Kidney capillary endothelial cell (primary cell): ENCODE results near the gene RUNX3.
"Not testable (repeated sequence)": the region's sequence is repeated elsewhere in the genome, so short reads cannot be mapped to it uniquely, and the experiment has no call there.

Experiments
- DNase-seq: peaks from one replicate; pipeline ENCODE4 v3.0.0-alpha.2; 2018; ENCODE audit warnings: low spot score

The RUNX3 gene

GRCh38 chr1:24900985-24901781, 28.9 kb downstream of the RUNX3 start:
- no peak for DNase-seq

DNA sequence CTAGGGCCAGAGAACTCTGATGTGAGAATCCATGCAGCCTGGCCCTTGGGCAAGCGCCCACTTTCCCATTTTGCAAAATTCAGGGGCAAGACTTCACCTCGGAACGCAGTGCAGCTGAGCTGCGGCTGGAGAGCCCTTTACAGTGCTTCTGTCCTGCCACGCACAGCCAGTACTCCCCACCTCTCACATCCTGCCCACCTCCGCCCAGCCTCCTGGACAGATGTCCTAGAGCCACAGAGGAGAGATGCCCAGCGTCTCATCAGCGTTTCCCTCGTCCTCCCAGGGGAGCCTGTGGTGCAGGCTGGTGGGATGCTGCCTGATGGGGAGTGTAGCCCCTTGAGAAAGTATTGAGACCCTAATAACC, 29.6 kb downstream of the RUNX3 start:
- DNase-seq, result no peak

- DNase-seq, result no peak
Observed at GRCh38 chr1:24899581-24900485, 30.2 kb downstream of the RUNX3 start.

GRCh38 chr1:24898909-24899439, 31.1 kb downstream of the RUNX3 start:
- DNase-seq, result no peak

- DNase-seq, result peak; percentile 37
Observed at GRCh38 chr1:24898152-24898908, 31.7 kb downstream of the RUNX3 start.

DNA sequence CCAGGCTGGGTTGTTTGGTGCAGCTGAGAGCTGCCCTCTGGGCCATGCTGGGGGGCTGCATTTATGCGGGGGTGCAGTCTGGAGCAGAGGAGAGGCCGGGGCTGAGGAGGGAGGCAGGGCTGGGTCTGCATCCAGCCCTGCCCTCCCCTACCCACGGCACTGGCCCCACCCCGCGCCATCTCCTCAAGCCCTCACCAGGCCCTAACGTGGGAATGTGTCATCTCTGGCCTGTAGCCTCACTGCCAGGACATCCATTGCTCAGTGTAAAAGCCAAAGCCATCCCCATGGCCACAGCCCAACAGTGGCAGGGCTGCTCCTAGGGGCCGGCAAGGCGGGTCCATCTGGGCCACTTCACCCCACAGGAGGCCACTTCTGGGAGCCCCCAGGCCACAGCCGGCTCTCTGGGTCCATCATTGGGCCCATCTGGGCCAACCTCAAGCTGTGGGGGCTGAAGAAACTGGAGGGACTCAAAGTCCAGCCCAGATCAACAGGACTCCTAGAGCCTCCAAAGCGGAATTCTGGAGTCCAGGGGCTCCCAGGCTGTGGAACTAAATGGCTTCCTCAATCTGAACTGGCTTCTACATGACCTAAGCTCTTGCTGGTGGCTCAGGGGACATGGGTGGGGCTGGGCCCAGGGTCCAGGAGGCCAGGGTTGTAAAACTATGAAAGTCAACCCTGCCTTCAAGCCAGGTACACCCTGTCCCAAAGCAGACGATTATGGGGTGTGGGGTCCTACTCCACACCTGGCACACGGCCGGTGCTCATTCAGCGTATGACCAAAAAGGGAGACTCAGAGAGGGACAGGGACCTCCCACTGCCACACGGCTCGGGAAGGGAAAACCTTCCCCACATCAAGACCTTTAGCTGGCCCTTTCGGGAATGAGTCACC, 32.6 kb downstream of the RUNX3 start:
- no peak for DNase-seq

GRCh38 chr1:24896596-24897262, 33.3 kb downstream of the RUNX3 start:
- DNase-seq, result no peak

GRCh38 chr1:24896176-24896575, 33.9 kb downstream of the RUNX3 start:
- DNase-seq, result no peak

DNA sequence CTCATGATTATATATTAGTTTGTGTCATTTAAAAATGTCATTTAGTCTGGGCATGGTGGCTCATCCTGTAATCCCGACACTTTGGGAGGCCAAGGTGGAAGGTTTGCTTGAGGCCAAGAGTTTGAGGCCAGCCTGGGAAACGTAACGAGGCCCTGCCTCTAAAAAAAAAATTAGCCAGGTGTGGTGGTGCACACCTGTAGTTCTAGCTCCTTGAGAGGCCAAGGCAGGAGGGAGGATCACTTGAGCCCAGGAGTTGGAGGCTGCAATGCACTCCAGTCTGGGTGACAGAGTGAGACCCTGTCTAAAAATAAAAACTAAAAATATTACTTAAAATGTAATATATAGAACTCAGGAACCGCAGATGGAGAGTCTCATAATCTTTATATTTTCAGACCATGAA, 34.6 kb downstream of the RUNX3 start:
- no peak for DNase-seq

- no peak for DNase-seq
Observed at GRCh38 chr1:24894002-24894401, 36.1 kb downstream of the RUNX3 start.

GRCh38 chr1:24893431-24893830, 36.6 kb downstream of the RUNX3 start:
- no peak for DNase-seq

DNA sequence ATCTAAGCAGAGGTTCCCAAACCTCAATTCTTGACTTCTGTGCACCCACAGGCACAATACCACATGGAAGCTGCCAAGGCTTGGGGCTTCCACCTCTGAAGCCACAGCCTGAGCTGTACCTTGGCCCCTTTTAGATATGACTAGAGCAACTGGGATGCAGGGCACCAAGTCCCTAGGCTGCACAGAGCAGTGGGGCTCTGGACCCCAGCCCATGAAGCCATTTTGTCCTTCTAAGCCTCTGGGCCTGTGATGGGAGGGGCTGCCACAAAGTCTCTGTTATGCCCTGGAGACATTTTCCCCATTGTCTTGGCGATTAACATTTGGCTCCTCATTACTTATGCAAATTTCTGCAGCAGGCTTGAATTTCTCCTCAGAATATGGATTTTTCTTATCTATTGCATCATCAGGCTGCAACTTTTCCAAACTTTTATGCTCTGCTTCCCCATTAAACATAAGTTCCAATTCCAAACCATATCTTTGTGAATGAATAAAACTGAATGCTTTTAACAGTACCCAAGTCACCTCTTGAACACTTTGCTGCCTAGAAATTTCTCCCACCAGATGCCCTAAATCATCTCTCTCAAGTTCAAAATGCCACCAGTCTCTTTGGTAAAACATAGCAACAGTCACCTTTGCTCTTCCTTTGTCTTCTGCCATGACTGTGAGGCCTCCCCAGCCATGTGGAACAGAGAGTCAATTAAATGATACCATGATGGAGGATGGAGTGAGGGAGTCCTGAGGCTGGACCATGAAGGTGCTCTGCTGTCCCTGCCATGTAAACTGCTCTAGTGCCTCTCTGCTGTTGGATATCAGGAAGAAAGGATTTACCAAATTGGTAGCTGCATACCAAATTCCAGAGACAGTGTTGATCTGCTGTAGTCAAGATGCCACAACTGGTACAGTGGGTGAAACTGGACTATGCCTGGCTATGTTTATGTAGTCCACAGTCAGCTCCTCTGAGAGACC, 37.6 kb downstream of the RUNX3 start:
- no peak for DNase-seq

- not testable (repeated sequence) for DNase-seq
Observed at GRCh38 chr1:24891367-24891766, 38.7 kb downstream of the RUNX3 start.

GRCh38 chr1:24890887-24891286, 39.2 kb downstream of the RUNX3 start:
- DNase-seq, result no peak

- DNase-seq, result no peak
Observed at GRCh38 chr1:24888971-24889676, 41.0 kb downstream of the RUNX3 start.

DNA sequence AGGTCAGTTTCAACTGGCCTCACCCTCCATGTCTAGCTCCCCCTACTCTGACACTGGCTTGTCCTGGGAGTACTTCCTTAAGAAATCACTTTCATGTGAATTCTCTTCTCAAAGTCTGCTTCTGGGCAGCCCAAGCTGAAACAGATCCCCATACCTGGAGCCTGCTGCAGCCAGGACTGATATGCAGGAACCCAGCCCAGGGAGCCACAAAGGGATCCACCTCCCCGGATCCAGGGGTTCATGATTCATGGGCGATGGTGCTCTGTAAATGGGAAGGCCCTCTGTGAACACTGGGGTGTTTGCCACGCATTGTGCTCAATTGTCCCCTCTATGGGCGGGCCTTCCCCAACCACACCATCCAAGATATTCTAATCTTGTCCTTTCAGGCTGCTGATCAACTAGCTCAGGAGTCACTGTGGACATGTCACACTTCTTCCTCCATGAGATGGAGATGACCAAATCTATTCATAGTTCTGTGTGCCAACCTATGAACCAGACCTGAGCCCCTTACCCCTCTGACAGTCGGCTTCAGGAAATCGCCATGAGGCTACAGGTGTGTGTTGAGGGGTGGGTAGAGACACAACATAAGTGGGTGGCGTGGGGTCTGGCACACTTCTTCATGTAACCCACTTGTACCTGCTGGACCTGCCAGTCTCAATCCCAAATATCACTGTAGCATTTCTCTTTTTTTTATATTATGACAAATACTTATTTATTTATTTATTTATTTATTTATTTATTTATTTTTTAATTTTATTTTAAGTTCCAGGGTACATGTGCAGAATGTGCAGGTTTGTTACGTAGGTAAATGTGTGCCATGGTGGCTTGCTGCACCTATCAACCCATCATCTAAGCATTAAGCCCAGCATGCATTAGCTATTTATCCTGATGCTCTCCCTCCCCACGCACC, 41.8 kb downstream of the RUNX3 start:
- DNase-seq, result no peak

DNA sequence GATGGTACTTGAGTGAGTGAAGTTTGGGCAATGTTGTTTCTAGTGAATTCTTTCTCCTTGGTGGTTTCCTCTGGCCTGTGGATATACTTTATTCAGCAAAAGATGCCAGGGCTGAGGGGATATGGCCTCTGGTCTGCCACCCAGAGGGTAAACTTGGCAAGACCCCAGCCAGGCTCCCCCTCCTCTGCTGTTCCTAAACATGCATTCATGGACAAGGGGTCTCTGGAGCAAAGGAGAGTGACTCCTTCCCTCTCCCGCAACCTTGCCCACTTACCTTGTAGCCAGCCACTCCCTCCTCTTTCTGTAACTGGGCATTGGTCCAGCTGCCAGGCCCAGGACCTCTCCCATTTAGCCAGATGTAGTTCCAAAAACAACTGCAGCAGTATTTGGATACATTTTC, 43.8 kb downstream of the RUNX3 start:
- DNase-seq, result no peak

DNA sequence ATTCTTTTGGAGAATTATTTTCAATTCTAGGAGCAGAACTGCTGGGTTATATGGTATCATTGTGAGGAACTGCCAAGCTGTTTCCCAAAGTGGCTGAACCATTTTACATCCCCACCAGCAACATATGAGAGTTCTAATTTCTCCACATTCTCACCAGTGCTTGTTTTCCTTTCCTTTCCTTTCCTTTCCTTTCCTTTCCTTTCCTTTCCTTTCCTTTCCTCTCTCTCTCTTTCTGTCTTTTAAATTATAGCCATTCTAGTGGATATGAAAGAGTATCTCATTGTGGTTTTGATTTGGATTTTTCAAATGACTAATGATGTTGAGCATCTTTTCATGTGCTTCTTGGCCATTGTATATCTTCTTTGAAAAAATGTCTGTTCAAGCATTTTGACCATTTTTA, 45.3 kb downstream of the RUNX3 start:
- DNase-seq, result no peak
